Gastroesophageal sphincter (tissue), 4 donors: ENCODE measurements around the gene NDUFA11. TPM values are rescaled to one million over a fixed set of nuclear protein-coding genes. Genes with fewer than 3 reads are reported as not detected.

ENCODE experiments used
- ATAC-seq: fragments of 150-250 bp; one replicate; pipeline ENCODE4 v1.9.1; 2016; ENCODE audit warnings: mild to moderate bottlenecking, moderate library complexity
- H3K27ac ChIP-seq, 4 donors: fragments of 200-600 bp; sonication (generic) in 3 of 4; 1 replicate in 3 of 4; 2 replicates in 1 of 4; pipeline ENCODE4 v1.5.1; 2016 to 2019
- H3K27me3 ChIP-seq: fragments of 200-600 bp; sonication (generic); one replicate; pipeline ENCODE4 v1.5.1; 2019
- H3K36me3 ChIP-seq, 2 donors: fragments of 200-600 bp; sonication (generic); one replicate each; pipeline ENCODE4 v1.5.1; 2019; ENCODE audit warnings: control low read depth in 1 of 2
- H3K4me1 ChIP-seq, 3 donors: fragments of 200-600 bp; sonication (generic); 1 replicate in 2 of 3; 2 replicates in 1 of 3; pipeline ENCODE4 v1.5.1; 2016 to 2019; ENCODE audit warnings: control low read depth in 2 of 3
- H3K4me3 ChIP-seq, 2 donors: fragments of 200-600 bp; sonication (generic); one replicate each; pipeline ENCODE4 v1.5.1; 2019; ENCODE audit warnings: mild to moderate bottlenecking in 1 of 2, moderate library complexity in 1 of 2
- H3K9me3 ChIP-seq, 3 donors: fragments of 200-600 bp; sonication (generic); one replicate each; pipeline ENCODE4 v1.5.1; 2017 to 2019; ENCODE audit warnings: control low read depth in 2 of 3
- EP300 ChIP-seq: sonication (generic); formaldehyde crosslinking; IDR thresholded peaks from one replicate; pipeline ENCODE4 v1.6.1; 2017; ENCODE audit warnings: antibody characterized with exemption, mild to moderate bottlenecking
- POLR2A ChIP-seq, 2 donors: fragments of 450-650 bp; IDR thresholded peaks; one replicate each; pipeline ENCODE4 v1.6.1; 2017; ENCODE audit warnings: antibody characterized with exemption in 2 of 2, mild to moderate bottlenecking in 2 of 2, moderate library complexity in 1 of 2
- POLR2AphosphoS5 ChIP-seq: sonication (generic); formaldehyde crosslinking; IDR thresholded peaks from one replicate; pipeline ENCODE4 v1.6.1; 2017; ENCODE audit warnings: antibody characterized with exemption
- WGBS, 2 donors: methylation state at CpG; one replicate each; pipeline ENCODE4 v1.1.5; 2018; ENCODE audit warnings: low coverage in 1 of 2; 5-methylcytosine and 5-hydroxymethylcytosine counted together
- total RNA-seq, 4 donors: library from RNA; depleted of rRNA; stranded (reverse); fragments of >200 nt; gene quantifications; one replicate each; pipeline ENCODE4 v1.1.0, GENCODE V29; 2016
- TF ChIP-seq, protein P1 (sequence below), 4 experiments: fragments of 200-600 bp in 2 of 4; fragments of 450-650 bp in 2 of 4; sonication (generic) in 1 of 4; IDR thresholded peaks; one replicate each; pipeline ENCODE4 v1.5.1; 2017 to 2019; ENCODE audit warnings: antibody characterized with exemption in 4 of 4, mild to moderate bottlenecking in 2 of 4, moderate library complexity in 2 of 4

Gene NDUFA11
- total RNA-seq, 4 donors from 2014 or later = 244 to 299 (median 265) TPM

DNA sequence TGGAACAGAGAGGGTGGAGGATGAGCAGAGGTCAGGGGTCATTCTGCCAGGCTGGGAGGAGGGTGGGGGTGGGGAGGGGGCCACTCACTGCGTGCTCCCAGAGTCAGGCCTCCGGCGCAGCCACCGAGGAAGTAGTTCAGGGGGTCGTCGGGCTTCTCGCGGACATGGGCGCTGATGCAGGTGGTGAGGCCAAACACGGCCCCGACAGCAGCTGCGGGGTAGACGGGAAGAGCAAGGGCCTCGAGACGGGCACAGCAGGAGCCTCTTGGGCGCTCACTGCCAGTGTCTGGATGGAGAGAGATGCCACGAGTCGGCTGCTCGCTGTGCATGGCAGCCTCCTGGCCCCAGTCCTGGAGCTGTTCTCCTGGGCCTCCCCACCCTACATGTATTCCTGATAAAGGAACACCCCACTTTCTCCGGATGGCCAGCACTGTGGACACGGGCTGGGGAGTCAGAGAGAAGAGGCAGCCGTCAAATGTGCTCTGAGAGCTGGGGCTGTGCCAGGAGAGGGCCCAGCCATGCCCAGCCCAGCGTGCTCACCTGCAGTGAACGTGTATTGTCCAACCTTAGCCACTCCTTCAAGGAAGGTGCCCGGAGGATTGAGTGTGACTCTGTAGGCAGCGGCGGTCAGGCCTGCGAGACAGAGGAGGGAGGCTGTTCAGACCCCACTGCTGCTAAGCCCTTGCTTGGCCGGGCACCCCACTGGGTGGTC, 7.1 kb downstream of the NDUFA11 start:
- no peak for ATAC-seq
- 96% methylated on average over 12 of the region's 29 CpGs; no CpG with 5 or more reads in 1 of the 2 donors for WGBS, 2 donors
- Histone ChIP-seq H3K36me3 (peaks cover 0 to 55% of the 10 kb centered on the region in 2 donors), H3K4me3 (no peak overlapping the region), H3K4me1 (peaks cover 0 to 48% (median 9%) of the 10 kb centered on the region in 3 donors), H3K27me3 (peaks cover 8% of the 10 kb centered on the region), H3K27ac (peak overlapping the region in 2 of 4 donors; percentile 17 to 48), H3K9me3 (no peaks in the 10 kb centered on the region)
- TF ChIP-seq EP300 = no peak
- TF ChIP-seq, protein P1, sequence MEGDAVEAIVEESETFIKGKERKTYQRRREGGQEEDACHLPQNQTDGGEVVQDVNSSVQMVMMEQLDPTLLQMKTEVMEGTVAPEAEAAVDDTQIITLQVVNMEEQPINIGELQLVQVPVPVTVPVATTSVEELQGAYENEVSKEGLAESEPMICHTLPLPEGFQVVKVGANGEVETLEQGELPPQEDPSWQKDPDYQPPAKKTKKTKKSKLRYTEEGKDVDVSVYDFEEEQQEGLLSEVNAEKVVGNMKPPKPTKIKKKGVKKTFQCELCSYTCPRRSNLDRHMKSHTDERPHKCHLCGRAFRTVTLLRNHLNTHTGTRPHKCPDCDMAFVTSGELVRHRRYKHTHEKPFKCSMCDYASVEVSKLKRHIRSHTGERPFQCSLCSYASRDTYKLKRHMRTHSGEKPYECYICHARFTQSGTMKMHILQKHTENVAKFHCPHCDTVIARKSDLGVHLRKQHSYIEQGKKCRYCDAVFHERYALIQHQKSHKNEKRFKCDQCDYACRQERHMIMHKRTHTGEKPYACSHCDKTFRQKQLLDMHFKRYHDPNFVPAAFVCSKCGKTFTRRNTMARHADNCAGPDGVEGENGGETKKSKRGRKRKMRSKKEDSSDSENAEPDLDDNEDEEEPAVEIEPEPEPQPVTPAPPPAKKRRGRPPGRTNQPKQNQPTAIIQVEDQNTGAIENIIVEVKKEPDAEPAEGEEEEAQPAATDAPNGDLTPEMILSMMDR (IDR thresholded peaks at IDR 0.05) = no peak
- TF ChIP-seq POLR2AphosphoS5 = no peak
- no peak for TF ChIP-seq POLR2A (IDR thresholded peaks at IDR 0.05)

DNA sequence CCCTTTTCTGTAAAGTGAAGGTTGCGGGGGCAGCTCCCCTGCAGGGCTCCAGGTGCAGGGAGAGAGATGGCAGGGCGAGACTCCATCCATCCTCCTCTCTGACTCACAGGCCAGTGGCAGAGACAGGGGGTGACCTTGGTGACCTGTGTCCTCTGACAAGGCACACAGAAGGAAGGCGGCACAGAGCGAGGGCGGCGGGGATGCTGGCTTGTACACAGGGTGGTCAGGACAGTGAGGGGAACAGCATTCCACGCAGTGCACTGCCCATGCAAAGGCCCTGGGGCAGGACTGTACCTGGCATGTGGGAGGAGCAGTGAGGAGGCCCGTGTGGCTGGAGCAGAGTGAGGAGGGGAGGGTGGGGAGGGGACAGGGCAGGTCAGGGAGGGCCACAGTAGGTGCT, 7.7 kb downstream of the NDUFA11 start:
- no peak for TF ChIP-seq POLR2A (IDR thresholded peaks at IDR 0.05)
- TF ChIP-seq, protein P1 (IDR thresholded peaks at IDR 0.05) = no peak
- TF ChIP-seq EP300 = no peak
- TF ChIP-seq POLR2AphosphoS5 = no peak
- Histone ChIP-seq H3K4me1 (peaks cover 0 to 48% (median 11%) of the 10 kb centered on the region in 3 donors), H3K36me3 (peaks cover 0 to 51% of the 10 kb centered on the region in 2 donors), H3K27ac (no peak overlapping the region), H3K9me3 (no peaks in the 10 kb centered on the region), H3K27me3 (peaks cover 15% of the 10 kb centered on the region), H3K4me3 (no peak overlapping the region)
- ATAC-seq = no peak
- WGBS, 2 donors = 60% methylated on average over 2 of the region's 8 CpGs; no CpG with 5 or more reads in 1 of the 2 donors

DNA sequence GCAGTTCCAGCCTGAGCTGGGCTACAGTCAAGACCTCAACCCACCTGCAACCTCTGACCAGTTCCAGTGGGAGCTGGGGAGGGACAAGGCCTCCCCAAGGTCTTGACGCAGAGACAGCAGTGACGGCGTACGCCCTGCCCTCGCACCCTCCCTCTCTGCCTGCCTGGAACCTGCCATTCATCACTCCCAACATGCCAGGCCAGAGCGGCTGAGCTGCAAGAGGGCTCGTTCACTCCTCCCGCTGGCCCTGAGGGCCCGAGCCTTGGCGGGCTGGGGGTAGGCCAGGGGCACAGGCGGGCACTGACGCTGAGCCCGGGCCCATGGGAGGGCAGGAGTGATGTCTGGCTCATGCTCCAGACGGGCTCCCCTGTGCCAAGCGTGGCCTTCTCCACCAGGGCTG, 8.2 kb downstream of the NDUFA11 start:
- Histone ChIP-seq H3K9me3 (no peaks in the 10 kb centered on the region), H3K36me3 (peaks cover 0 to 47% of the 10 kb centered on the region in 2 donors), H3K4me3 (no peak overlapping the region), H3K4me1 (peaks cover 0 to 50% (median 14%) of the 10 kb centered on the region in 3 donors), H3K27ac (no peak overlapping the region), H3K27me3 (peaks cover 16% of the 10 kb centered on the region)
- no CpG with 5 or more reads among the region's 15 CpGs for WGBS, 2 donors
- TF ChIP-seq, protein P1 (IDR thresholded peaks at IDR 0.05) = no peak
- no peak for TF ChIP-seq POLR2A (IDR thresholded peaks at IDR 0.05)
- no peak for TF ChIP-seq EP300
- TF ChIP-seq POLR2AphosphoS5 = no peak
- ATAC-seq = no peak

DNA sequence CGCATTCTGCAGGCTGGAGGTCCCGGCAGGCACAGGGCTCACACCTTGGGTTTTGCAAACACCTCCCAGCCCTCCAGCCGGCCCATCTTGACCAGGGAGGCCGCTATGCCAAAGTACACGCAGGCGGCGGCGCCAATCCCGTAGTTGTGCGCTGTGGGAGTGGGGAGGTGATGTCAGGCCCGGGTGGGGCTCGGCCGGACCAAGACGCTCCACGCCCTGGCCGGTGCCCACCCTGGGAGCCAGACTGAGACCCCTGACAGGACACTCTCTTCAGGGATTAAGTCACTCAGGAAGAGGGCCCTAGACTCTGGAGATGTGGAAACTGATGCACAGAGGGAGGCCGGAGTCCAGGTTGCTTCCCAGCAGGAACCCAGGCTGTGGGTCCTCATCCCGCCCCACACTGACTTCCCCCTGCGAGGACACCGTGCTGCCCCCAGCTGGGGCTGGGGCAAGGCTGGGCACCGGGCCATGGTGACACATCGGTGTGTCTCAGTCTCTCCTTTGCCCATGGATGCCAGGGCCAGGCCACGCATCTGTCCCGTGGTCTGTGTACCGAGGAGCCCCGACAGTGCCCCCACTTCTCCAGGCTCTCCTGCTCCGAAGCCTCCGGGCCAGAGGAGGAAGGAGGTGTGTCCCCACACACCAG, 8.8 kb downstream of the NDUFA11 start:
- H3K4me1 ChIP-seq = peaks cover 0 to 50% (median 20%) of the 10 kb centered on the region in 3 donors
- no peak overlapping the region for H3K4me3 ChIP-seq
- peaks cover 16% of the 10 kb centered on the region for H3K27me3 ChIP-seq
- 80 to 100% methylated on average over 1 to 2 of the region's 28 CpGs for WGBS, 2 donors
- TF ChIP-seq, protein P1 (IDR thresholded peaks at IDR 0.05) = no peak
- TF ChIP-seq EP300 (no peak), POLR2AphosphoS5 (no peak), POLR2A (IDR thresholded peaks at IDR 0.05) (no peak)
- H3K9me3 ChIP-seq = no peaks in the 10 kb centered on the region
- peak overlapping the region in 1 of 4 donors; percentile 25 for H3K27ac ChIP-seq
- ATAC-seq = no peak
- peaks cover 0 to 41% of the 10 kb centered on the region in 2 donors for H3K36me3 ChIP-seq
